ENCODE data around the gene GRWD1.
"Not testable (repeated sequence)": the region's sequence is repeated elsewhere in the genome, so short reads cannot be mapped to it uniquely, and the experiment has no call there.

Gene GRWD1

DNA sequence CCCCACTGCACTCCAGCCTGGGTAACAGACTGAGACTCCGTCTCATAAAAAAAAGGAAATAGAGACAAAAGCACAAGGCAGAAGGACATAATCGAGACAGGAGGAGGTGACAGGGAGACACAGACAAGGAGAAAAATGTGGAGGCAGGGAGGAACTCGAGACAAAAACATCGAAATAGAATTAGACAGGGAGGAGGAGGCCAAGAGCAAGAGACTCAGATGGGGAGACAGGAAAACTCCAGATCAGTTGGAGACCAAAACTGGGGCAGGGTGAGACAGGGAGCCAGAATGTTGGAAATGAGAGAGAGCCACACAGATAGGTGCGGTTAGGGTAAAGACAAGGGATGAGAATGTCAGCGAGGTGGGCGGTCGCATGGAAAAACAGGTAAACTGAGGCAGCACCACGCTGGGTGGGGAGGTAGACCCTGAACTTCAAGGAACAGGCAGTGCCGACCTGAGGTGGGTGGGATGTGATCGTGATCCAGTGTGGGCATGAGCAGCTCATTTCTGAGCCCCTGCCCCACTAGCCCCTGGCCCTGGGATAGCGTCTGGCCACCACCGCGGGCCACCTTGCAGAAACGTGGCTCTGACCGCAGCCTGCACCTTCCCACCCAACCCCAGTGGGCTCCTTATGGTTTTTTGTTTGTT lies 38.6 kb downstream of the GRWD1 start:
- peaks cover 7% of the 10 kb centered on the region for H3K4me1 Mint-ChIP-seq

DNA sequence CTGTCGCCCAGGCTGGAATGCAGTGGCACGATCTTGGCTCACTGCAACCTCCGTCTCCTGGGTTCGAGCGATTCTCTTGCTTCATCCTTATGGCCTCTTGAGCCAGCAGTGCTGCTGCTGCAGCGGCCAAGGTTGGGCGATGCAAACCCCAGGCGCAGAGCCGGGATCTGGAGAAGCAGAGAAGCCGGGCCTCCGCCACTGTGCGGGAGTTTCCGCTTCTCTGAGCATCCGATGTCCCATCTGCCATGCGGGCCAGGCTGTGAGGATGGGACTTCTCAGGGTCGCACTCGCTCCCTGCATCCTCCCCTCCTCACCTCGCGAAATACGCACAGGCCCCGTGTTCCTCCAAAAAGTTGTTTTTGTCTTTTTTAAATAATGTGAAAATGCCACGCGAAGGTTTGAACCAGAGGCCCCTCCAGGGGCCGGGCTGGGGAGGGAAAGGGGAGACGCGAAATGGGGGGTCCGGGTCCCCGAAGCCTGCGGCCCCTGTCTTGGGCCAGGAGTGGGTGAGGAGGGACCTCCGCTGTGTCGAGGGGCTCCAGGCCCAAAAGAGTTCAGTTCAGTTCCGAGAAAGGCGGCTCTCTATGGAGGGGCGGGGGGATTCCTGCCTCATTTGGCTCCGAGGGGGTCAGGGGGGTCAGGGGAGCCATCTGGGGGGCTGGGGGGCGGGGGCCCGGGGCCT lies 39.3 kb downstream of the GRWD1 start:
- Mint-ChIP-seq H3K27me3 (ENCODE audit: low read depth) (peaks cover 15% of the 10 kb centered on the region), H3K27ac (no peak overlapping the region), H3K9me3 (no peaks in the 10 kb centered on the region), H3K4me3 (no peak overlapping the region), H3K36me3 (ENCODE audit: low read depth) (peaks cover 14% of the 10 kb centered on the region), H3K4me1 (peaks cover 7% of the 10 kb centered on the region)
- TF ChIP-seq, protein P1, sequence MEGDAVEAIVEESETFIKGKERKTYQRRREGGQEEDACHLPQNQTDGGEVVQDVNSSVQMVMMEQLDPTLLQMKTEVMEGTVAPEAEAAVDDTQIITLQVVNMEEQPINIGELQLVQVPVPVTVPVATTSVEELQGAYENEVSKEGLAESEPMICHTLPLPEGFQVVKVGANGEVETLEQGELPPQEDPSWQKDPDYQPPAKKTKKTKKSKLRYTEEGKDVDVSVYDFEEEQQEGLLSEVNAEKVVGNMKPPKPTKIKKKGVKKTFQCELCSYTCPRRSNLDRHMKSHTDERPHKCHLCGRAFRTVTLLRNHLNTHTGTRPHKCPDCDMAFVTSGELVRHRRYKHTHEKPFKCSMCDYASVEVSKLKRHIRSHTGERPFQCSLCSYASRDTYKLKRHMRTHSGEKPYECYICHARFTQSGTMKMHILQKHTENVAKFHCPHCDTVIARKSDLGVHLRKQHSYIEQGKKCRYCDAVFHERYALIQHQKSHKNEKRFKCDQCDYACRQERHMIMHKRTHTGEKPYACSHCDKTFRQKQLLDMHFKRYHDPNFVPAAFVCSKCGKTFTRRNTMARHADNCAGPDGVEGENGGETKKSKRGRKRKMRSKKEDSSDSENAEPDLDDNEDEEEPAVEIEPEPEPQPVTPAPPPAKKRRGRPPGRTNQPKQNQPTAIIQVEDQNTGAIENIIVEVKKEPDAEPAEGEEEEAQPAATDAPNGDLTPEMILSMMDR (IDR thresholded peaks at IDR 0.05; ENCODE audit: unreplicated experiment in 3 of 3), result no peak

More for the DNA sequence above, 38.6 kb downstream of the GRWD1 start:
- H3K9me3 Mint-ChIP-seq, result no peaks in the 10 kb centered on the region
- peaks cover 9% of the 10 kb centered on the region for H3K27me3 Mint-ChIP-seq (ENCODE audit: low read depth)
- H3K4me3 Mint-ChIP-seq, result no peak overlapping the region
- H3K36me3 Mint-ChIP-seq (ENCODE audit: low read depth), result peaks cover 19% of the 10 kb centered on the region
- peak overlapping the region in 2 of 3 experiments; percentile 17 to 22 for H3K27ac Mint-ChIP-seq
- TF ChIP-seq, protein P1 (IDR thresholded peaks at IDR 0.05; ENCODE audit: unreplicated experiment in 3 of 3), result no peak

DNA sequence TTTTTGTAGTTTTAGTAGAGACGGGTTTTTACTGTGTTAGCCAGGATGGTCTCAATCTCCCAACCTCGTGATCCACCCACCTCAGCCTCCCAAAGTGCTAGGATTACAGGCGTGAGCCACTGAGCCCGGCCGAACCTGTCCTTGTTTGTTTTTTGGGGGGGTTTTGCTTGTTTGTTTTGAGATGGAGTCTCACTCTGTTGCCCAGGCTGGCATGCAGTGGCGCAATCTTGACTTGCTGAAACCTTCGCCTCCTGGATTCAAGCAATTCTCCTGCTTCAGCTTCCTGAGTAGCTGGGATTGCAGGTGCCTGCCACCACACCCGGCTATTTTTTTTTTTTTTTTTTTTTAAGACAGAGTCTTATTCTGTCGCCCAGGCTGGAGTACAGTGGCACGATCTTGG lies 40.9 kb downstream of the GRWD1 start:
- not testable (repeated sequence) for H3K9me3 Mint-ChIP-seq; H3K4me3 Mint-ChIP-seq; H3K36me3 Mint-ChIP-seq (ENCODE audit: low read depth); H3K4me1 Mint-ChIP-seq; H3K27ac Mint-ChIP-seq
- peaks cover 29% of the 10 kb centered on the region for H3K27me3 Mint-ChIP-seq (ENCODE audit: low read depth)

DNA sequence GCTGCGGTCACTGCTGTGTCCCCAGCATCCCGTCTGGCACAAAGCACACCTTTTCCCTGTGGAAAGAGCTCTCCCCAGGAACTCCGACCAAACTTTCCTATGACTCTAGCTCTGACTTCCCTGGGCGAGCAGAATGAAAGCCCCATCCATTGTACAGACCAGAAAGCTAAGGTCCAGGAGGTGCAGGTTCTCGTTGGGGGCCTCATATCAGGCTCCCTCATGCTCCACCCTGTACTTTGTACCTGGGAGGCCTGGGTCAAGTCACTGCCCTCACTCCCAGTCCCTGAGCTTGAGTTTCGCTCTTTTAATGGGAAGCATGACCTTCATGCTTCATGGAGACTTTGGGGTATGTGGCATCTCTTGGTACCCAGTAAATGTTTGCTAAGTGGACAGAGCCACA lies 41.8 kb downstream of the GRWD1 start:
- Mint-ChIP-seq H3K27ac (no peak overlapping the region), H3K4me1 (peaks cover 9% of the 10 kb centered on the region), H3K36me3 (ENCODE audit: low read depth) (no peaks in the 10 kb centered on the region), H3K27me3 (ENCODE audit: low read depth) (peaks cover 37% of the 10 kb centered on the region), H3K4me3 (no peak overlapping the region), H3K9me3 (no peaks in the 10 kb centered on the region)
- TF ChIP-seq, protein P1 (IDR thresholded peaks at IDR 0.05; ENCODE audit: unreplicated experiment in 3 of 3), result no peak

DNA sequence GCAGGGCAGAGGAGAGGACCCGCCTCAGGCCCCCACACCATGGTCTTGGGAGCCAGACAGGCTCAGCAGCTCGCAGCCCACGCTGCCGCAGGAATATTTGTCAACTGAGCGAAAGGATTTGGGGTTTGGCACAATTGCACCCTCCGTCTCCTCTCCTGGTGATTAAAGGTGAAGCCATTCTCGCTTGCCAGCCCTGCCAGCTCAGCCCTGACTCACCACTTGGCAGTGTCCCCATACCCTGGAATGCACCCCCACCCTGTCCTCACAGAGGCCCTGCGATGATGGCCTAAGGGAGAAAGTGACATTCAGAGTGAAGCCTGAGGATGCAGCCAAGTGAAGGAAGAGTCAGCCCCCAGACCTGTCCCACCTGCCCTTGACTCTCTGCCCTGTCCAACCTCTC lies 42.2 kb downstream of the GRWD1 start:
- H3K27ac Mint-ChIP-seq, result no peak overlapping the region
- TF ChIP-seq, protein P1 (IDR thresholded peaks at IDR 0.05; ENCODE audit: unreplicated experiment in 3 of 3), result no peak
- no peaks in the 10 kb centered on the region for H3K36me3 Mint-ChIP-seq (ENCODE audit: low read depth)
- peaks cover 41% of the 10 kb centered on the region for H3K27me3 Mint-ChIP-seq (ENCODE audit: low read depth)
- H3K9me3 Mint-ChIP-seq, result no peaks in the 10 kb centered on the region
- H3K4me1 Mint-ChIP-seq, result peaks cover 13% of the 10 kb centered on the region
- no peak overlapping the region for H3K4me3 Mint-ChIP-seq

DNA sequence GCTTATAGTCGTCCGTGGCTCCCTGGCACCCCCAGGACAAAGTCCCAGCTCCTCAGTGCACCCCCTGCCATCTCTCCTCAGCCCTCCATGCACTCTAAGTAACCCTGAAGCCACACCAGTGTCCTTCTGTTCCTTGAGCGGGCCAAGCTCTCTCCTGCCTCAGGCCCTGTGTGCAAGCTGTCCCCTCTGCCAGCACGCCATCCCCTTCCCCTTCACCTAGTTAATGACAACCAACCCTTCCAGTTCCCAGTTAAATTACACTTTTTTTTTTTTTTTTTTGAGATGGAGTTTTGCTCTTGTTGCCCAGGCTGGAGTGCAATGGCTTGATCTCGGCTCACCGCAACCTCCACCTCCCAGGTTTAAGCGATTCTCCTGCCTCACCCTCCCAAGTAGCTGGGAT lies 42.7 kb downstream of the GRWD1 start:
- H3K4me1 Mint-ChIP-seq, result peaks cover 13% of the 10 kb centered on the region
- H3K36me3 Mint-ChIP-seq (ENCODE audit: low read depth); H3K27ac Mint-ChIP-seq; H3K9me3 Mint-ChIP-seq: not testable (repeated sequence)
- H3K4me3 Mint-ChIP-seq, result peak overlapping the region in 1 of 3 experiments; percentile 26
- peaks cover 46% of the 10 kb centered on the region for H3K27me3 Mint-ChIP-seq (ENCODE audit: low read depth)
